ENCODE data around the gene ADNP2. TPM values are rescaled to one million over a fixed set of nuclear protein-coding genes. Genes with fewer than 3 reads are reported as not detected.
A peak's percentile ranks its signal among the peaks of the same experiment; 100 is the strongest.

ADNP2 gene
- total RNA-seq, 1 donor from 2014 or later, result 19.2 TPM

DNA sequence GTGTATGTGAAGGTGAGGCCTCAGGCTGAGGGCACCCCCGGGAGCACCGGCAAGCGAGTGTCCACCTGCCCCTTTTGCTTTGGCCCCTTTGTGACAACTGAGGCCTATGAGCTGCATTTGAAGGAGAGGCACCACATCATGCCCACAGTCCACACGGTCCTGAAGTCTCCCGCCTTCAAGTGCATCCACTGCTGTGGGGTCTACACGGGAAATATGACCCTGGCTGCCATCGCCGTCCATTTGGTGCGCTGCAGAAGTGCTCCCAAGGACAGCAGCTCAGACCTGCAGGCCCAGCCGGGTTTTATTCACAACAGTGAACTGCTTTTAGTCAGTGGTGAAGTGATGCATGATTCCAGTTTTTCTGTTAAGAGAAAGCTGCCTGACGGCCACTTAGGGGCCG lies 28.9 kb downstream of the ADNP2 start:
- Mint-ChIP-seq H3K4me3 (ENCODE audit: unreplicated experiment) (no peak overlapping the region), H3K27ac (ENCODE audit: unreplicated experiment) (no peak overlapping the region), H3K36me3 (ENCODE audit: unreplicated experiment) (peaks cover 41% of the 10 kb centered on the region), H3K27me3 (ENCODE audit: unreplicated experiment) (no peaks in the 10 kb centered on the region), H3K4me1 (ENCODE audit: unreplicated experiment) (peaks cover under 1% of the 10 kb centered on the region), H3K9me3 (ENCODE audit: unreplicated experiment) (no peaks in the 10 kb centered on the region)
- no peak for DNase-seq (ENCODE audit: extremely low spot score, unreplicated experiment)
- TF ChIP-seq, protein P1, sequence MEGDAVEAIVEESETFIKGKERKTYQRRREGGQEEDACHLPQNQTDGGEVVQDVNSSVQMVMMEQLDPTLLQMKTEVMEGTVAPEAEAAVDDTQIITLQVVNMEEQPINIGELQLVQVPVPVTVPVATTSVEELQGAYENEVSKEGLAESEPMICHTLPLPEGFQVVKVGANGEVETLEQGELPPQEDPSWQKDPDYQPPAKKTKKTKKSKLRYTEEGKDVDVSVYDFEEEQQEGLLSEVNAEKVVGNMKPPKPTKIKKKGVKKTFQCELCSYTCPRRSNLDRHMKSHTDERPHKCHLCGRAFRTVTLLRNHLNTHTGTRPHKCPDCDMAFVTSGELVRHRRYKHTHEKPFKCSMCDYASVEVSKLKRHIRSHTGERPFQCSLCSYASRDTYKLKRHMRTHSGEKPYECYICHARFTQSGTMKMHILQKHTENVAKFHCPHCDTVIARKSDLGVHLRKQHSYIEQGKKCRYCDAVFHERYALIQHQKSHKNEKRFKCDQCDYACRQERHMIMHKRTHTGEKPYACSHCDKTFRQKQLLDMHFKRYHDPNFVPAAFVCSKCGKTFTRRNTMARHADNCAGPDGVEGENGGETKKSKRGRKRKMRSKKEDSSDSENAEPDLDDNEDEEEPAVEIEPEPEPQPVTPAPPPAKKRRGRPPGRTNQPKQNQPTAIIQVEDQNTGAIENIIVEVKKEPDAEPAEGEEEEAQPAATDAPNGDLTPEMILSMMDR (IDR thresholded peaks at IDR 0.05), result no peak

GRCh38 chr18:80140455-80140985 lies 31.5 kb downstream of the ADNP2 start:
- no peaks in the 10 kb centered on the region for H3K27me3 Mint-ChIP-seq (ENCODE audit: unreplicated experiment)
- H3K4me1 Mint-ChIP-seq (ENCODE audit: unreplicated experiment), result peaks cover 19% of the 10 kb centered on the region
- no peak overlapping the region for H3K27ac Mint-ChIP-seq (ENCODE audit: unreplicated experiment)
- no peaks in the 10 kb centered on the region for H3K9me3 Mint-ChIP-seq (ENCODE audit: unreplicated experiment)
- peaks cover 32% of the 10 kb centered on the region for H3K36me3 Mint-ChIP-seq (ENCODE audit: unreplicated experiment)
- no peak overlapping the region for H3K4me3 Mint-ChIP-seq (ENCODE audit: unreplicated experiment)
- TF ChIP-seq, protein P1 (IDR thresholded peaks at IDR 0.05), result no peak
- no peak for DNase-seq (ENCODE audit: extremely low spot score, unreplicated experiment)

DNA sequence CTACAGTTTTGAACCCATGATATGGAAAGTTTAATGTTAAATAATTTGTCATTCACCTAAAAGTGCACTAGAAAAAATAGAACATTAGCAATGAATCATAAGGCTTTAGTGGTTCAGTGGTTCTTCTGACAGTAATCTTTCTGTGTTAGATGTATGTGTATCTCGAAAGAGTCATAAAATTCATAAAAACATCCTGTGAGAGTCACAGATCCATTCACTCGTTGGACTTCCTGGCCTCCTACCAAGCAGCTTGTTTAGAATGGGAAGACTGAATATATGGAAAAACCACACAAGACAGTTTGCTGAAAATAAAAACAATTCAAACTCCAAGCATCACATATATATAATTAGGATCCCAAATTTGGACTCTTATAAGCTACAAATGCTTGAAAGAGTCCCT lies 34.8 kb downstream of the ADNP2 start:
- H3K4me3 Mint-ChIP-seq (ENCODE audit: unreplicated experiment), result no peak overlapping the region
- TF ChIP-seq, protein P1 (IDR thresholded peaks at IDR 0.05), result no peak
- H3K36me3 Mint-ChIP-seq (ENCODE audit: unreplicated experiment), result peaks cover 14% of the 10 kb centered on the region
- no peak for DNase-seq (ENCODE audit: extremely low spot score, unreplicated experiment)
- H3K4me1 Mint-ChIP-seq (ENCODE audit: unreplicated experiment), result peaks cover 24% of the 10 kb centered on the region
- peak overlapping the region; percentile 36 for H3K27ac Mint-ChIP-seq (ENCODE audit: unreplicated experiment)
- no peaks in the 10 kb centered on the region for H3K9me3 Mint-ChIP-seq (ENCODE audit: unreplicated experiment)
- no peaks in the 10 kb centered on the region for H3K27me3 Mint-ChIP-seq (ENCODE audit: unreplicated experiment)

DNA sequence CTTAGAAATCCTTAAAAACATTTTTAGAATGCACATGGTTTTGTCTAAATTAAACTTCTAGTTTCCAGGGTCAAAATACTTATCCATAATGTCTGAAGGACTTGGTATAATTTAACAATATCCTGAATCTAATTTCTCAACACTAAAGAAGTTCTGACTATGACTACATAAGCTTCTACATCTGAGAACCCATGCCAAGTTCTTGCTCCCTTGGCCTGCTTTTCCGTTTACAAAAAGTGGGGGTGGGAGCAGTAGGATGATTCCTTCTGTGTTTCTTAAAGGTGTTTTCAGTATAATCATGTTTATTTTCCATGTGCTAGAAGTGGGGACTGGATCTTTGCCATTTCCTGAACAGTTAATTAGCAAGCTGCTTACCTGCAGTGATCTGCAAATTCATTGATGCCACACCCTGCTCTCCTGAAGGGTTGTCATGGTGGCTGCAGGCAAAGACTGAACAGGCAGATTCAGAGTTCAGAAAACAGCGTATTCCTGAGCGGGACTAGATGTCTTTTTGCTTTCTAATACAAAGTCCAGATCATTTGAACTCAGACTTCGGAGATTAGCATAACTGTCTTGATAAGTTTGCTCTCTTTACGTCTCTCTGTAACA lies 36.2 kb downstream of the ADNP2 start:
- Mint-ChIP-seq H3K4me3 (ENCODE audit: unreplicated experiment) (no peak overlapping the region), H3K9me3 (ENCODE audit: unreplicated experiment) (no peaks in the 10 kb centered on the region), H3K4me1 (ENCODE audit: unreplicated experiment) (peaks cover 24% of the 10 kb centered on the region), H3K27me3 (ENCODE audit: unreplicated experiment) (no peaks in the 10 kb centered on the region), H3K27ac (ENCODE audit: unreplicated experiment) (no peak overlapping the region), H3K36me3 (ENCODE audit: unreplicated experiment) (peaks cover 13% of the 10 kb centered on the region)
- no peak for DNase-seq (ENCODE audit: extremely low spot score, unreplicated experiment)
- TF ChIP-seq, protein P1 (IDR thresholded peaks at IDR 0.05), result no peak

DNA sequence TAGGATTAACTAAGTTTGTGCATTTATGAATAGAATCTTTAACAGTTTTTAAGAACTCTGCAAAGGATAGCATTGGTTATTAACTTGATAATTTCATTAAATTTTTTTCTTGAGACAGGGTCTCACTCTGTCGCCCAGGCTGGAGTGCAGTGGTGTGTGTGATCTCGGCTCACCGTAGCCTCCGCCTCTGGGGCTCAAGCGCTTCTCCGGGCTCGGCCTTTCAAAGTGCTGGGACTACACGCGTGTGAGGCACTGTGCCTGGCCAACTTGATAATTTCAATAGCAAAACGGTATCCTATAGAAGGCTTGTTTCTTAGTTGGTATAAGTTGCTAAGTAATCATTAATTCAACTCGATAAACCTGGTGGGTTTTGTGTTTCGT lies 38.0 kb downstream of the ADNP2 start:
- no peak for DNase-seq (ENCODE audit: extremely low spot score, unreplicated experiment)
- peaks cover 24% of the 10 kb centered on the region for H3K4me1 Mint-ChIP-seq (ENCODE audit: unreplicated experiment)
- no peak overlapping the region for H3K27ac Mint-ChIP-seq (ENCODE audit: unreplicated experiment)
- no peaks in the 10 kb centered on the region for H3K9me3 Mint-ChIP-seq (ENCODE audit: unreplicated experiment)
- TF ChIP-seq, protein P1 (IDR thresholded peaks at IDR 0.05), result no peak
- peak overlapping the region; percentile 77 for H3K4me3 Mint-ChIP-seq (ENCODE audit: unreplicated experiment)
- H3K36me3 Mint-ChIP-seq (ENCODE audit: unreplicated experiment), result peaks cover 9% of the 10 kb centered on the region
- H3K27me3 Mint-ChIP-seq (ENCODE audit: unreplicated experiment), result no peaks in the 10 kb centered on the region

All from osteocyte (in vitro differentiated cells).